HepG2 (cell line): Measurements from ENCODE around the gene DLEC1. TPM values are rescaled to one million over a fixed set of nuclear protein-coding genes. Genes with fewer than 3 reads are reported as not detected.

Experiments
- AHDC1 ChIP-seq: sonication (generic); formaldehyde crosslinking; IDR thresholded peaks from 2 replicates; pipeline ENCODE4 v1.5.1; 2020; ENCODE audit warnings: mild to moderate bottlenecking, missing genetic modification reagents, borderline replicate concordance
- ARNTL ChIP-seq: sonication (generic); formaldehyde crosslinking; IDR thresholded peaks from 2 replicates; pipeline ENCODE4 v1.4.0; 2020; ENCODE audit warnings: mild to moderate bottlenecking, missing genetic modification reagents
- BCL6 ChIP-seq: IDR thresholded peaks from 2 replicates; pipeline ENCODE4 v1.6.1; 2016; ENCODE audit warnings: missing genetic modification reagents, missing compliant biosample characterization
- FOSL2 ChIP-seq: sonication (generic); formaldehyde crosslinking; IDR thresholded peaks from 2 replicates; pipeline ENCODE4 v1.4.0; 2020; ENCODE audit warnings: missing genetic modification reagents
- HMGXB4 ChIP-seq, 2 experiments: sonication (generic) in 1 of 2; formaldehyde crosslinking in 1 of 2; IDR thresholded peaks; 2 replicates each; pipeline versions ENCODE4 v1.4.0 to v1.6.1; 2018 to 2020; ENCODE audit warnings: missing genetic modification reagents in 2 of 2, borderline replicate concordance in 1 of 2, low read depth in 1 of 2, mild to moderate bottlenecking in 1 of 2, missing biosample characterization in 1 of 2
- HNF4A ChIP-seq: sonication (generic); formaldehyde crosslinking; IDR thresholded peaks from 2 replicates; pipeline ENCODE4 v1.4.0; 2020; ENCODE audit warnings: missing genetic modification reagents
- HNF4G ChIP-seq, 2 experiments: sonication (generic) in 1 of 2; formaldehyde crosslinking in 1 of 2; IDR thresholded peaks; 2 replicates each; pipeline versions ENCODE4 v1.4.0 to v1.6.1; 2011 to 2020; ENCODE audit warnings: borderline replicate concordance in 2 of 2, low read depth in 2 of 2, mild to moderate bottlenecking in 2 of 2, low read length in 1 of 2, missing genetic modification reagents in 1 of 2, moderate library complexity in 1 of 2
- HOXA3 ChIP-seq: sonication (generic); formaldehyde crosslinking; IDR thresholded peaks from 2 replicates; pipeline ENCODE4 v1.5.0; 2020; ENCODE audit warnings: missing genetic modification reagents
- HOXD1 ChIP-seq: sonication (generic); formaldehyde crosslinking; IDR thresholded peaks from 2 replicates; pipeline ENCODE4 v1.5.0; 2020; ENCODE audit warnings: missing genetic modification reagents
- MED1 ChIP-seq: sonication (generic); formaldehyde crosslinking; IDR thresholded peaks from 2 replicates; pipeline ENCODE4 v1.4.0; 2020; ENCODE audit warnings: missing genetic modification reagents
- PITX1 ChIP-seq: sonication (generic); formaldehyde crosslinking; IDR thresholded peaks from 2 replicates; pipeline ENCODE4 v1.5.1; 2020; ENCODE audit warnings: mild to moderate bottlenecking, missing genetic modification reagents
- POGZ ChIP-seq: sonication (generic); formaldehyde crosslinking; IDR thresholded peaks from 2 replicates; pipeline ENCODE4 v1.4.0; 2020; ENCODE audit warnings: mild to moderate bottlenecking, missing genetic modification reagents
- POLR2AphosphoS5 ChIP-seq: IDR thresholded peaks from 2 replicates; pipeline ENCODE4 v1.6.1; 2012; ENCODE audit warnings: low read depth, low read length
- SOX5 ChIP-seq: IDR thresholded peaks from 2 replicates; pipeline ENCODE4 v1.6.1; 2016; ENCODE audit warnings: borderline replicate concordance
- U2AF1 ChIP-seq: fragments of 200-400 bp; formaldehyde crosslinking; optimal IDR thresholded peaks from 2 replicates; pipeline ENCODE3; 2017; ENCODE audit warnings: mild to moderate bottlenecking, low read depth, low read length
- ZNF670 ChIP-seq: sonication (generic); formaldehyde crosslinking; IDR thresholded peaks from 2 replicates; pipeline ENCODE4 v1.8.0; 2022; ENCODE audit warnings: mild to moderate bottlenecking, missing genetic modification reagents, borderline replicate concordance
- polyA plus RNA-seq, 8 experiments: library from polyadenylated mRNA; depleted of rRNA in 3 of 8; stranded (reverse) in 7 of 8; unstranded in 1 of 8; fragments of >200 nt; fragmentation: Illumina TruSeq in 4 of 8; extraction: Trizol in 4 of 8; gene quantifications; 2 replicates each; pipeline versions ENCODE4 v1.2.1 to v1.2.3, GENCODE V29; 2011 to 2016; ENCODE audit warnings: low read depth in 4 of 8, missing spikeins in 1 of 8, mixed read lengths in 1 of 8; ENCODE audit not compliant: insufficient read depth in 1 of 8
- total RNA-seq, 5 experiments: library from RNA; depleted of rRNA; stranded (reverse); fragments of >200 nt; fragmentation: Illumina TruSeq; extraction: Trizol; gene quantifications; 2 replicates each; pipeline ENCODE4 v1.2.3, GENCODE V29; 2016; ENCODE audit warnings: low read depth in 1 of 5
- TF ChIP-seq, protein P1 (sequence below): sonication (generic); formaldehyde crosslinking; IDR thresholded peaks from 2 replicates; pipeline ENCODE4 v1.4.0; 2020; ENCODE audit warnings: missing genetic modification reagents, mild to moderate bottlenecking, borderline replicate concordance

The DLEC1 gene
- total and polyA plus RNA-seq, 2 of the 13 experiments (the other 11 are each of a cell fraction or from before 2014, with no cell fraction given), result 0.09 TPM; not detected in 1

GRCh38 chr3:38130631-38131065 is 91.6 kb downstream of the DLEC1 start (continued):
- TF ChIP-seq PITX1 (CRISPR knock-in tag) (peak; percentile 59), HOXA3 (CRISPR knock-in tag) (peak; percentile 75; the same call in 1 of the 2 replicates), HNF4G (IDR thresholded peaks at IDR 0.05; ENCODE audit: borderline replicate concordance, low read depth, low read length) (peak; percentile 97), HNF4G (CRISPR knock-in tag; IDR thresholded peaks at IDR 0.05; ENCODE audit: borderline replicate concordance, low read depth) (peak; percentile 98), HMGXB4 (CRISPR knock-in tag; IDR thresholded peaks at IDR 0.05; ENCODE audit: borderline replicate concordance in 1 of 2, low read depth in 1 of 2) (peak in 1 of 2 experiments; percentile 40; a peak in 1 of 4 replicates), U2AF1 (no peak), AHDC1 (CRISPR knock-in tag) (peak; percentile 90; the same call in 1 of the 2 replicates), FOSL2 (CRISPR knock-in tag) (peak; percentile 64), ARNTL (CRISPR knock-in tag) (0 out of 2 replicates have a peak, but pooled peaks have one; percentile 54), POGZ (CRISPR knock-in tag) (peak; percentile 49; the same call in 1 of the 2 replicates), MED1 (peak; percentile 88), POLR2AphosphoS5 (peak; percentile 17; the same call in 1 of the 2 replicates), ZNF670 (CRISPR knock-in tag) (0 out of 2 replicates have a peak, but pooled peaks have one; percentile 50), HNF4A (CRISPR knock-in tag) (peak; percentile 96), BCL6 (CRISPR knock-in tag) (peak; percentile 86), HOXD1 (CRISPR knock-in tag) (0 out of 2 replicates have a peak, but pooled peaks have one; percentile 42), SOX5 (peak; percentile 35; the same call in 1 of the 2 replicates)
- TF ChIP-seq, protein P1, sequence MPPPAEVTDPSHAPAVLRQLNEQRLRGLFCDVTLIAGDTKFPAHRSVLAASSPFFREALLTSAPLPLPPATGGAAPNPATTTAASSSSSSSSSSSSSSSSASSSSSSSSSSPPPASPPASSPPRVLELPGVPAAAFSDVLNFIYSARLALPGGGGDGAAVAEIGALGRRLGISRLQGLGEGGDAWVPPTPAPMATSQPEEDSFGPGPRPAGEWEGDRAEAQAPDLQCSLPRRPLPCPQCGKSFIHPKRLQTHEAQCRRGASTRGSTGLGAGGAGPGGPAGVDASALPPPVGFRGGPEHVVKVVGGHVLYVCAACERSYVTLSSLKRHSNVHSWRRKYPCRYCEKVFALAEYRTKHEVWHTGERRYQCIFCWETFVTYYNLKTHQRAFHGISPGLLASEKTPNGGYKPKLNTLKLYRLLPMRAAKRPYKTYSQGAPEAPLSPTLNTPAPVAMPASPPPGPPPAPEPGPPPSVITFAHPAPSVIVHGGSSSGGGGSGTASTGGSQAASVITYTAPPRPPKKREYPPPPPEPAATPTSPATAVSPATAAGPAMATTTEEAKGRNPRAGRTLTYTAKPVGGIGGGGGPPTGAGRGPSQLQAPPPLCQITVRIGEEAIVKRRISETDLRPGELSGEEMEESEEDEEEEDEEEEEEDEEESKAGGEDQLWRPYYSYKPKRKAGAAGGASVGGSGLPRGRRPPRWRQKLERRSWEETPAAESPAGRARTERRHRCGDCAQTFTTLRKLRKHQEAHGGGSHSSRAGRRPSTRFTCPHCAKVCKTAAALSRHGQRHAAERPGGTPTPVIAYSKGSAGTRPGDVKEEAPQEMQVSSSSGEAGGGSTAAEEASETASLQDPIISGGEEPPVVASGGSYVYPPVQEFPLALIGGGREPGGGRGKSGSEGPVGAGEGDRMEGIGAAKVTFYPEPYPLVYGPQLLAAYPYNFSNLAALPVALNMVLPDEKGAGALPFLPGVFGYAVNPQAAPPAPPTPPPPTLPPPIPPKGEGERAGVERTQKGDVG (CRISPR knock-in tag), result peak; percentile 90; the same call in 1 of the 2 replicates
